Liver (tissue), 5 donors: Measurements from ENCODE around the gene COL21A1. TPM values are rescaled to one million over a fixed set of nuclear protein-coding genes. Genes with fewer than 3 reads are reported as not detected.

ENCODE experiments used
- polyA plus RNA-seq, 2 donors: library from polyadenylated mRNA; stranded (reverse) in 1 of 2; unstranded in 1 of 2; fragments of 200-250 nt in 1 of 2; fragments of >200 nt in 1 of 2; fragmentation: Nextera tagmentation in 1 of 2; extraction: Ambion mirVana in 1 of 2; gene quantifications; one replicate each; pipeline versions ENCODE4 v1.2.1 to v1.2.3, GENCODE V29; 2013 to 2015
- small RNA-seq: library from RNA; depleted of rRNA; stranded (forward); fragments of <200 nt; gene quantifications from one replicate; pipeline ENCODE3, GENCODE V24; 2014
- total RNA-seq, 2 donors: library from RNA; depleted of rRNA; stranded (reverse); fragments of >200 nt; gene quantifications; one replicate each; pipeline ENCODE4 v1.2.3, GENCODE V29; 2014
- donor health status: healthy.
- donor health status: healthy.
- donor health status: healthy.

The COL21A1 gene
- total and polyA plus RNA-seq, 4 donors, result 0.48 to 1.3 (median 0.52) TPM

Small RNAs within 50 kb of the gene (small RNA-seq; reads per million reads assigned to genes)
- not detected for gene DHFRP6
